HEK293 (cell line): Measurements from ENCODE around the gene APOC3.

Experiments
- CTCF ChIA-PET: fragments of 350-600 bp; formaldehyde crosslinking; extraction: SDS; loops from one replicate; lab custom pipeline; 2021; ENCODE audit warnings: antibody characterized with exemption; lab: Yijun Ruan, JAX
- POLR2A ChIA-PET: fragments of 300-600 bp; formaldehyde crosslinking; extraction: SDS; loops from one replicate; lab custom pipeline; 2020; ENCODE audit warnings: antibody characterized with exemption, inconsistent platforms; lab: Yijun Ruan, JAX
- H3K27ac ChIP-seq: fragments of 200-500 bp; sonication (Bioruptor generic); 2 replicates; pipeline ENCODE4 v1.5.1; 2014; ENCODE audit warnings: low read depth, low read length, control low read depth, inconsistent platforms; ENCODE audit errors: extremely low read depth
- H3K36me3 ChIP-seq, 2 experiments: fragments of 200-500 bp in 1 of 2; sonication (Bioruptor generic) in 1 of 2; 1 replicate in 1 of 2; 2 replicates in 1 of 2; pipeline ENCODE4 v1.5.1; 2014 to 2017; ENCODE audit warnings: inconsistent platforms in 2 of 2, low read length in 2 of 2; ENCODE audit not compliant: control insufficient read depth in 2 of 2, insufficient read depth in 1 of 2
- H3K4me1 ChIP-seq: fragments of 200-500 bp; sonication (Bioruptor generic); 2 replicates; pipeline ENCODE4 v1.5.1; 2014; ENCODE audit warnings: mild to moderate bottlenecking, low read length, inconsistent platforms; ENCODE audit not compliant: control insufficient read depth, insufficient read depth
- H3K4me3 ChIP-seq: 2 replicates; pipeline ENCODE4 v1.5.1; 2011; ENCODE audit warnings: low read depth, mild to moderate bottlenecking, control low read depth, low read length, moderate library complexity
- H3K9me3 ChIP-seq: fragments of 200-500 bp; sonication (Bioruptor generic); 2 replicates; pipeline ENCODE4 v1.5.1; 2014; ENCODE audit warnings: low read depth, low read length, inconsistent platforms; ENCODE audit not compliant: control insufficient read depth, insufficient read depth
- BCL11B ChIP-seq: fragments of 450-650 bp; formaldehyde crosslinking; IDR thresholded peaks from 2 replicates; pipeline ENCODE4 v1.5.1; 2016; ENCODE audit warnings: low read depth, missing biosample characterization, missing genetic modification characterization
- HIC1 ChIP-seq: fragments of 450-650 bp; formaldehyde crosslinking; IDR thresholded peaks from 2 replicates; pipeline ENCODE4 v1.5.1; 2016; ENCODE audit warnings: missing biosample characterization, missing genetic modification characterization
- HOXC10 ChIP-seq: sonication (generic); formaldehyde crosslinking; IDR thresholded peaks from 2 replicates; pipeline ENCODE4 v1.8.1; 2023; ENCODE audit warnings: mild to moderate bottlenecking, missing genetic modification reagents
- PRDM1 ChIP-seq: fragments of 450-650 bp; formaldehyde crosslinking; IDR thresholded peaks from 2 replicates; pipeline ENCODE4; 2016; ENCODE audit warnings: missing biosample characterization, missing genetic modification characterization
- PRDM2 ChIP-seq: fragments of 450-650 bp; formaldehyde crosslinking; IDR thresholded peaks from 2 replicates; pipeline ENCODE4 v1.5.1; 2016; ENCODE audit warnings: missing biosample characterization, missing genetic modification characterization, borderline replicate concordance
- PRDM6 ChIP-seq: fragments of 450-650 bp; formaldehyde crosslinking; IDR thresholded peaks from 2 replicates; pipeline ENCODE4 v1.5.1; 2017; ENCODE audit warnings: missing biosample characterization, missing genetic modification characterization
- ZBTB21 ChIP-seq: fragments of 450-650 bp; formaldehyde crosslinking; IDR thresholded peaks from 2 replicates; pipeline ENCODE4 v1.5.1; 2017; ENCODE audit warnings: missing biosample characterization, missing genetic modification characterization
- ZBTB8A ChIP-seq: fragments of 450-650 bp; formaldehyde crosslinking; IDR thresholded peaks from 2 replicates; pipeline ENCODE4 v1.5.1; 2016; ENCODE audit warnings: missing biosample characterization, missing genetic modification characterization
- ZNF138 ChIP-seq: fragments of 450-650 bp; formaldehyde crosslinking; IDR thresholded peaks from 2 replicates; pipeline ENCODE4 v1.5.1; 2016; ENCODE audit warnings: missing biosample characterization, missing genetic modification characterization, borderline replicate concordance
- ZNF169 ChIP-seq: fragments of 450-650 bp; formaldehyde crosslinking; IDR thresholded peaks from 2 replicates; pipeline ENCODE4 v1.5.1; 2016; ENCODE audit warnings: missing biosample characterization, missing genetic modification characterization
- ZNF184 ChIP-seq: fragments of 450-650 bp; IDR thresholded peaks from 2 replicates; pipeline ENCODE4 v1.5.1; 2018; ENCODE audit warnings: missing biosample characterization, mild to moderate bottlenecking, missing genetic modification characterization
- ZNF214 ChIP-seq: fragments of 450-650 bp; formaldehyde crosslinking; IDR thresholded peaks from 2 replicates; pipeline ENCODE4 v1.5.1; 2017; ENCODE audit warnings: missing biosample characterization, mild to moderate bottlenecking, missing genetic modification characterization, borderline replicate concordance
- ZNF266 ChIP-seq: fragments of 450-650 bp; formaldehyde crosslinking; IDR thresholded peaks from 2 replicates; pipeline ENCODE4 v1.5.1; 2016; ENCODE audit warnings: missing biosample characterization, missing genetic modification characterization, low read depth
- ZNF280C ChIP-seq: fragments of 450-650 bp; formaldehyde crosslinking; IDR thresholded peaks from 2 replicates; pipeline ENCODE4 v1.5.1; 2016; ENCODE audit warnings: missing biosample characterization, missing genetic modification characterization
- ZNF311 ChIP-seq: fragments of 450-650 bp; formaldehyde crosslinking; IDR thresholded peaks from 2 replicates; pipeline ENCODE4 v1.5.1; 2017; ENCODE audit warnings: missing biosample characterization, missing genetic modification characterization, borderline replicate concordance
- ZNF37A ChIP-seq: fragments of 450-650 bp; IDR thresholded peaks from 2 replicates; pipeline ENCODE4 v1.5.1; 2018; ENCODE audit warnings: missing biosample characterization, missing genetic modification characterization
- ZNF391 ChIP-seq: fragments of 450-650 bp; formaldehyde crosslinking; IDR thresholded peaks from 2 replicates; pipeline ENCODE4 v1.5.1; 2016; ENCODE audit warnings: low read depth, missing biosample characterization, missing genetic modification characterization, borderline replicate concordance
- ZNF416 ChIP-seq: fragments of 450-650 bp; formaldehyde crosslinking; IDR thresholded peaks from 2 replicates; pipeline ENCODE4 v1.5.1; 2016; ENCODE audit warnings: missing biosample characterization, missing genetic modification characterization
- ZNF561 ChIP-seq: fragments of 450-650 bp; IDR thresholded peaks from 2 replicates; pipeline ENCODE4 v1.5.1; 2018; ENCODE audit warnings: missing biosample characterization, missing genetic modification characterization, borderline replicate concordance
- ZNF571 ChIP-seq: fragments of 450-650 bp; formaldehyde crosslinking; IDR thresholded peaks from 2 replicates; pipeline ENCODE4 v1.5.0; 2017; ENCODE audit warnings: missing biosample characterization, missing genetic modification characterization
- ZNF626 ChIP-seq: fragments of 450-650 bp; sonication (Bioruptor Pico); formaldehyde crosslinking; IDR thresholded peaks from 2 replicates; pipeline ENCODE4 v1.5.1; 2018; ENCODE audit warnings: missing biosample characterization, missing genetic modification characterization, inconsistent platforms
- ZNF792 ChIP-seq: fragments of 450-650 bp; formaldehyde crosslinking; IDR thresholded peaks from 2 replicates; pipeline ENCODE4 v1.5.1; 2016; ENCODE audit warnings: missing biosample characterization, missing genetic modification characterization
- ZSCAN23 ChIP-seq: fragments of 450-650 bp; formaldehyde crosslinking; IDR thresholded peaks from 2 replicates; pipeline ENCODE4 v1.5.1; 2016; ENCODE audit warnings: missing biosample characterization, missing genetic modification characterization

Gene APOC3

DNA sequence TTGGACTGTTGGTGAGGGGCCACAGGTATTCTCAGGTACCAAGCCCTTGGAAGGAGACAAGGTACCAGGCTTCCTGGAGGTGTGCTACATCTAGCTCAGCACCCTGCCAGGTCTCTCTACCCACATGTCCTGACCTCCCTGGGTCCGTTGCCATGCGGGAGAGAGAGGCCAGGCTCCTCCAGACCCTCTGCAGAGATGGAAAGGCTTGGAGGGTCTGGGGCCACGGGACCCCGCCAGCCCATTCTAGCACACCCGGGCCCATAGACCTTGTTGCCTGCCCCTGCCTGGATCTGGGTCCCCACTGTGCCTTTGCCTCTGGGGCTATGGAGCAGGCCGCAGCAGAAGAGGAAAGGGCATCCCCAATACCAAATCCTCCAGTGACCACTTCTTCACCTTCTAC lies 2.2 kb upstream of the APOC3 start:
- Histone ChIP-seq H3K4me1 (no peaks in the 10 kb centered on the region), H3K36me3 (no peaks in the 10 kb centered on the region), H3K9me3 (no peaks in the 10 kb centered on the region)
- ChIA-PET POLR2A (no interaction called here), CTCF (interaction anchor here (0.9 to 1.4 kb wide), 3 partner anchors 17 to 279 kb away, joined by 3 to 5 read pairs (median 4); no protein-coding TSS in a partner anchor)
- no peak for TF ChIP-seq ZNF266
- TF ChIP-seq ZNF571: no peak
- TF ChIP-seq ZNF214 (tag by site-specific recombination): no peak
- TF ChIP-seq ZNF626 (tag by site-specific recombination): no peak
- TF ChIP-seq ZNF138 (tag by site-specific recombination): no peak
- TF ChIP-seq PRDM6: no peak
- TF ChIP-seq PRDM1 (tag by site-specific recombination): no peak
- no peak for TF ChIP-seq PRDM2 (tag by site-specific recombination)
- TF ChIP-seq ZNF792 (tag by site-specific recombination): no peak
- TF ChIP-seq, all 188 proteins: peak for 0
- Histone ChIP-seq H3K27ac (no peak overlapping the region), H3K4me3 (no peak overlapping the region)

DNA sequence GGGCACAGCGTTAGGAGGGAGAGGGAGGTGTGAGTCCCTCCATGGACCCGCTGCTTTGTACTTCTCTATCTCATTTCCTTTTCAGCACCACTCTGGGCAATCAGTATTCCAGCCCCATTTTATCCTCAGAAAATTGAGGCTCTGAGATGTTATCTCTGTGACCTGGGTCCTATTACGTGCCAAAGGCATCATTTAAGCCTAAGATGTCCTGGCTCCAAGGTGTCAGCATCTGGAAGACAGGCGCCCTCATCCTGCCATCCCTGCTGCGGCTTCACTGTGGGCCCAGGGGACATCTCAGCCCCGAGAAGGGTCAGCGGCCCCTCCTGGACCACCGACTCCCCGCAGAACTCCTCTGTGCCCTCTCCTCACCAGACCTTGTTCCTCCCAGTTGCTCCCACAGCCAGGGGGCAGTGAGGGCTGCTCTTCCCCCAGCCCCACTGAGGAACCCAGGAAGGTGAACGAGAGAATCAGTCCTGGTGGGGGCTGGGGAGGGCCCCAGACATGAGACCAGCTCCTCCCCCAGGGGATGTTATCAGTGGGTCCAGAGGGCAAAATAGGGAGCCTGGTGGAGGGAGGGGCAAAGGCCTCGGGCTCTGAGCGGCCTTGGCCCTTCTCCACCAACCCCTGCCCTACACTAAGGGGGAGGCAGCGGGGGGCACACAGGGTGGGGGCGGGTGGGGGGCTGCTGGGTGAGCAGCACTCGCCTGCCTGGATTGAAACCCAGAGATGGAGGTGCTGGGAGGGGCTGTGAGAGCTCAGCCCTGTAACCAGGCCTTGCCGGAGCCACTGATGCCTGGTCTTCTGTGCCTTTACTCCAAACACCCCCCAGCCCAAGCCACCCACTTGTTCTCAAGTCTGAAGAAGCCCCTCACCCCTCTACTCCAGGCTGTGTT lies 829 bp upstream of the APOC3 start:
- ChIA-PET POLR2A (no interaction called here), CTCF (interaction anchor here (0.6 to 1.4 kb wide), 2 partner anchors 82 to 277 kb away, joined by 3 to 4 read pairs; no protein-coding TSS in a partner anchor)
- no peak for TF ChIP-seq ZSCAN23 (tag by site-specific recombination)
- TF ChIP-seq HIC1: no peak
- no peak for TF ChIP-seq BCL11B
- TF ChIP-seq ZBTB21 (tag by site-specific recombination): no peak
- no peak for TF ChIP-seq ZNF391 (tag by site-specific recombination)
- TF ChIP-seq ZNF169 (tag by site-specific recombination): no peak
- TF ChIP-seq ZNF280C (tag by site-specific recombination): no peak
- TF ChIP-seq ZBTB8A: no peak
- TF ChIP-seq ZNF416 (tag by site-specific recombination): no peak
- no peak for TF ChIP-seq ZNF37A (tag by site-specific recombination)
- TF ChIP-seq ZNF184 (tag by site-specific recombination): no peak
- TF ChIP-seq ZNF561: no peak
- no peak for TF ChIP-seq ZNF311 (tag by site-specific recombination)
- no peak for TF ChIP-seq HOXC10 (CRISPR knock-in tag)
- no peaks in the 10 kb centered on the region for H3K36me3 ChIP-seq
- no peak overlapping the region for H3K4me3 ChIP-seq
- no peaks in the 10 kb centered on the region for H3K9me3 ChIP-seq
- H3K27ac ChIP-seq: no peak overlapping the region
- H3K4me1 ChIP-seq: no peaks in the 10 kb centered on the region
